HUES48 (cell line): ENCODE results near the gene SLC8A1.

ENCODE experiments used
- H3K27ac ChIP-seq: one replicate; pipeline ENCODE4 v1.7.0; 2013; ENCODE audit warnings: low read depth, low read length, inconsistent platforms
- H3K27me3 ChIP-seq: 2 replicates; pipeline ENCODE4 v1.6.1; 2013; ENCODE audit warnings: mild to moderate bottlenecking, low read length; ENCODE audit not compliant: control insufficient read depth, insufficient read depth
- H3K36me3 ChIP-seq: 2 replicates; pipeline ENCODE4 v1.6.1; 2013; ENCODE audit warnings: low read length; ENCODE audit not compliant: control insufficient read depth, insufficient read depth
- H3K4me1 ChIP-seq: 2 replicates; pipeline ENCODE4 v1.6.1; 2013; ENCODE audit warnings: mild to moderate bottlenecking, low read length; ENCODE audit not compliant: control insufficient read depth, insufficient read depth
- H3K4me3 ChIP-seq: 2 replicates; pipeline ENCODE4 v1.5.1; 2013; ENCODE audit warnings: mild to moderate bottlenecking, low read depth, low read length
- H3K9ac ChIP-seq: 2 replicates; pipeline ENCODE4 v1.6.1; 2013; ENCODE audit warnings: mild to moderate bottlenecking, low read depth, low read length, moderate library complexity
- H3K9me3 ChIP-seq: 2 replicates; pipeline ENCODE4 v1.6.1; 2013; ENCODE audit warnings: low read length; ENCODE audit not compliant: control insufficient read depth, insufficient read depth

The SLC8A1 gene

DNA sequence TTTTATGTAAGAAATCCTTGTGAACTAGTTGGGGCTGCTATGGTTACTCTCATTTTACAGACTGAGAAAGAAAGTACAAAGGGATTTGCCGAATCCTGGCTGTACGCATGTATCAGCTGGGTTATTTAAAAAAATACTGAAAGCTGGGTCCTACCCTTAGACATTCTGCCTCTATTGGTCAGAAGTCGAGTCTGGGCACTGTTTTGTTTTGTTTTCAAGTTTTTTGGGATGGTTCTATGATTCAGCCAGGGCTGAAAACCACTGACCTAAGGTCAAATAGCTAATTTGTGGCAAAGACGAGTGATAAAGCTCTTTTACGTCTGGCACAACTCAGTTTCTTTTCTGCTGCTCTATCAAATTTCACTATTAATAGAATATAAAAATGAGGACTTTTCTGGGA, 5.9 kb upstream of the SLC8A1 start:
- H3K4me3 ChIP-seq, result no peak overlapping the region
- H3K4me1 ChIP-seq, result peaks cover 16% of the 10 kb centered on the region
- H3K9ac ChIP-seq, result no peak overlapping the region
- no peaks in the 10 kb centered on the region for H3K9me3 ChIP-seq
- H3K36me3 ChIP-seq, result no peaks in the 10 kb centered on the region
- peaks cover 11% of the 10 kb centered on the region for H3K27me3 ChIP-seq
- no peak overlapping the region for H3K27ac ChIP-seq

GRCh38 chr2:40457366-40457765, 5.5 kb upstream of the SLC8A1 start:
- no peak overlapping the region for H3K27ac ChIP-seq
- no peak overlapping the region for H3K4me3 ChIP-seq
- peaks cover 16% of the 10 kb centered on the region for H3K27me3 ChIP-seq
- no peaks in the 10 kb centered on the region for H3K36me3 ChIP-seq
- H3K9ac ChIP-seq, result no peak overlapping the region
- no peaks in the 10 kb centered on the region for H3K9me3 ChIP-seq
- peaks cover 21% of the 10 kb centered on the region for H3K4me1 ChIP-seq

- Histone ChIP-seq H3K9me3 (no peaks in the 10 kb centered on the region), H3K4me3 (no peak overlapping the region), H3K9ac (no peak overlapping the region), H3K4me1 (peaks cover 23% of the 10 kb centered on the region), H3K27ac (no peak overlapping the region), H3K27me3 (peaks cover 19% of the 10 kb centered on the region), H3K36me3 (no peaks in the 10 kb centered on the region)
Observed at GRCh38 chr2:40456926-40457325, 5.0 kb upstream of the SLC8A1 start.

DNA sequence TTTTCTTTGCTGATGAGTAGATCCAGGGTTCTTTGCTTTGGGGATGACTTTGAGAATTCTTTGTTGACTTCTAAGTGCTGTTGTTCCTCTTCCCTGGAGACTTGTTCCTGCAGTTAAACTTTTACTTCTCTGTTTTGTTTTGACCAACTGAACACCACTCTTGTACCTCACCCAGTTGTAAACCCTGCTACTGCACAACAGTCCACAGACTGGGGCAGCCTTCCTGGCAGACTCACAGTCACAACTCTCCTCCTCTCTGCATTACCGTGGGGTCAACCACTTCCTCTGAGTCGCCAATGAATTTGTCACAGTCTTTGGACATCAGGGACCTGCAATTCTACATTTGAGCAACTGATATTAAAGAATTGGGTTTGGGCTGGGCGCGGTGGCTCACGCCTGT, 3.8 kb upstream of the SLC8A1 start:
- H3K9me3 ChIP-seq, result no peaks in the 10 kb centered on the region
- peaks cover 32% of the 10 kb centered on the region for H3K27me3 ChIP-seq
- H3K27ac ChIP-seq, result no peak overlapping the region
- H3K36me3 ChIP-seq, result no peaks in the 10 kb centered on the region
- H3K9ac ChIP-seq, result no peak overlapping the region
- H3K4me3 ChIP-seq, result no peak overlapping the region
- H3K4me1 ChIP-seq, result peaks cover 23% of the 10 kb centered on the region

DNA sequence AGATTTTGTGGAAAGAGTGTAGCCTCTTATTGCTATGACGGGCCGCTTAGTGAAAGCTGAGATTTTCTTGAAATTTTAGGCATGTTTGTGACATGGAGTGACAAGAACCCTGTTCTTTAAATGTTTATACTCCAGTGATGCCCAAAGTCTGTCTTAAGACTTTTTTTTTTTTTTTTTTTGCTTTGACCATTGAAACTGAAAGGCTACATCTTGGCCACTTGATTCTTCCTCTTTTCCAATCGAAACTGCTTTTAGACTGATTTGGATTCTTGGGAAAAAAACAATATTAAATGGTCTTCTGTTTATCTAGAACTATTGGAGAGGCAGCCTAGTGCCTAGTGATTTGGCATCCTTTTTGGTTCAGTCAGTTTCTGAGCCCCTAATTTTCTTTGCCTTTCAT, 2.4 kb upstream of the SLC8A1 start:
- H3K9me3 ChIP-seq, result no peaks in the 10 kb centered on the region
- H3K36me3 ChIP-seq, result no peaks in the 10 kb centered on the region
- H3K4me3 ChIP-seq, result no peak overlapping the region
- no peak overlapping the region for H3K9ac ChIP-seq
- H3K27me3 ChIP-seq, result peaks cover 45% of the 10 kb centered on the region
- no peak overlapping the region for H3K27ac ChIP-seq
- peaks cover 32% of the 10 kb centered on the region for H3K4me1 ChIP-seq

DNA sequence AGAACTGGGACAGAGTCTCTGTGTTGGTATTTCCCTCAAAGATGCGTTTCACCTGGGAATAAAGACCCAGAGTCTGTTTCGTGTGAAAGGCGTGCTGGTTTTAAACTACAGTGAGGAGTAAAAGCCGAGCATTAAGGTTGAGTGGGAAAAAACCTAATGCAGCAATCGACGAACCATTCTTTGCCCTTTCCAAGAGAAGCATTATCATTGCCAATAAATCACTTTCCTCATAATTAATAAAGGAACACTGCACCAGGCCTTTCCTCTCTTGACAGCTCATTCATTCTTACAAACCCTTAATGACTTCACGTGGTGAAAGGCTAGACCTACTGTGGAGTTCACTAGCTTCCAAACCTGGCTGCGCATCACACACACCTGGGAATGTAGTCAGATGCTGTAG, 896 bp upstream of the SLC8A1 start:
- no peak overlapping the region for H3K9ac ChIP-seq

DNA sequence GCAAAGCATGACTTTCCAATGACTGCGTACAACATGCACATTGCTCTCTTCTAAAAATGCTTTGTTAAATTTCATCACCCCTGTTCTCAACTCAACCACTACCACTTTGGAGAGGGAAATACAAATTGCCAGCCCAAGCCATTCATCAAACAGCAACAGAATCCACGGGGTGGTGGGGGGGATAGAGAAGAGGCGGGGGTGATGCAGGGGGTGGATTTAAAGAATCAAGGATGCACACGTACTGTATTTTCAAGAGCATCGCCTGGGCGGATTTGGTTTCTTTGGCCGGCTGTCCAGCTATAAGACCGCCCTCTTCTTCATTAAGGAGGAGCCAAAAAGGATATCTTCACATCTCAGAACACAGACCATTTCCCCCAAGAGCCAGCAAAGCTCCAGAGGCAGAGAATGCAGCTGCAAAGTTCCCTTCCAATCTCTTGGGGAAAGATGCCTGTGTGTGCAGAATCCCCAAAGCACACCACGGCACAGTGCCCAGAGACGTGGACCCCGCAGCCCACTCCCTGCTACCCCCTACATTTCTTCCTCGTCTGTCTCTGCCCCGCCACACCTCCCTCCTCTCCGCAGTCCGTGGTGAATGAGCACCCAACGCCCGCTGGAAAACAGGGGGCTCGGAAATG, 977 bp downstream of the SLC8A1 start:
- Histone ChIP-seq H3K9me3 (no peaks in the 10 kb centered on the region), H3K4me1 (peaks cover 25% of the 10 kb centered on the region), H3K27ac (no peak overlapping the region), H3K4me3 (peak overlapping the region; percentile 81), H3K27me3 (peaks cover 48% of the 10 kb centered on the region), H3K9ac (no peak overlapping the region), H3K36me3 (no peaks in the 10 kb centered on the region)

More for the DNA sequence above, 896 bp upstream of the SLC8A1 start:
- H3K9me3 ChIP-seq, result no peaks in the 10 kb centered on the region
- peaks cover 30% of the 10 kb centered on the region for H3K4me1 ChIP-seq
- H3K36me3 ChIP-seq, result no peaks in the 10 kb centered on the region
- H3K27me3 ChIP-seq, result peaks cover 48% of the 10 kb centered on the region
- no peak overlapping the region for H3K27ac ChIP-seq
- H3K4me3 ChIP-seq, result peak overlapping the region; percentile 81

DNA sequence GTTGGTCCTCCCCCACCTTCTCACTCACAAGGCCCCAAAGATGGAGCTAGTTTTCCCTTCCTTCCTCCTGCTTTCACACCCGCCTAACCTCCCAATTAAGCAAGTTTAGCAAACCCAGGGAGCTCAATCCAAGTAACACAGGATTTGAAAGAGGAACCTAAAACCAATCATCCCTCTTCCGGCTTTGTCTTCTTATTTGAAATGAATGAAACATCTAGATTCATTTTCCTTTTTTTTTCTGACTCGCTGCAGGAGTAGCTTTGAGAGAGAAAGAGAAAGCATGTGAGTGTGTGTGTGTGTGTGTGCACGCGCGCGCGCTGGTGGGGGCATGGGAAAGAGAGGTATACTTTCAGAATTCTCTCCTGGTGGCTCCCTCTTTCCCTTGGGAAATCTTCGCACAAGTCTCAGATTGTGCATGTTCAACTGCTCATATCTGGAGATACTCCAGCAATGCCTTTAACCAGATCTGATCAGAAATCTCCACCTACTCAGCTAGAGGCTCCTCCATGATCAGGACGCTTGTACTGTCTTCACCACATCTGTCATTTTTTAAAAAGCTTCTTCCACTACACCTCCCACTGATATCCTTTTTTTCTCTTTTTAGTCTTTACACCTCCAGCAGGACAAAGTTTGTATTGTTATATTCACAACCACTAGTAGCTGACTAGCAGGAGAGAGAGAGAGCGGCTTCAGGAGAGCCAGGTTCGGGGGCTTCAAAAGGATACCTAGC, 1.7 kb downstream of the SLC8A1 start:
- peaks cover 25% of the 10 kb centered on the region for H3K4me1 ChIP-seq
- no peak overlapping the region for H3K27ac ChIP-seq
- no peak overlapping the region for H3K9ac ChIP-seq
- H3K4me3 ChIP-seq, result peak overlapping the region; percentile 35; the same call in 1 of the 2 replicates
- peaks cover 48% of the 10 kb centered on the region for H3K27me3 ChIP-seq
- H3K9me3 ChIP-seq, result no peaks in the 10 kb centered on the region
- H3K36me3 ChIP-seq, result no peaks in the 10 kb centered on the region

GRCh38 chr2:40448476-40449079, 3.3 kb downstream of the SLC8A1 start:
- Histone ChIP-seq H3K9me3 (no peaks in the 10 kb centered on the region), H3K36me3 (no peaks in the 10 kb centered on the region), H3K9ac (no peak overlapping the region), H3K27me3 (peaks cover 44% of the 10 kb centered on the region), H3K4me1 (peaks cover 23% of the 10 kb centered on the region), H3K4me3 (no peak overlapping the region), H3K27ac (no peak overlapping the region)

- Histone ChIP-seq H3K9ac (no peak overlapping the region), H3K9me3 (no peaks in the 10 kb centered on the region), H3K4me3 (no peak overlapping the region), H3K36me3 (no peaks in the 10 kb centered on the region), H3K27ac (no peak overlapping the region), H3K27me3 (peaks cover 14% of the 10 kb centered on the region), H3K4me1 (peaks cover 8% of the 10 kb centered on the region)
Observed at GRCh38 chr2:40445467-40445866, 6.4 kb downstream of the SLC8A1 start.

DNA sequence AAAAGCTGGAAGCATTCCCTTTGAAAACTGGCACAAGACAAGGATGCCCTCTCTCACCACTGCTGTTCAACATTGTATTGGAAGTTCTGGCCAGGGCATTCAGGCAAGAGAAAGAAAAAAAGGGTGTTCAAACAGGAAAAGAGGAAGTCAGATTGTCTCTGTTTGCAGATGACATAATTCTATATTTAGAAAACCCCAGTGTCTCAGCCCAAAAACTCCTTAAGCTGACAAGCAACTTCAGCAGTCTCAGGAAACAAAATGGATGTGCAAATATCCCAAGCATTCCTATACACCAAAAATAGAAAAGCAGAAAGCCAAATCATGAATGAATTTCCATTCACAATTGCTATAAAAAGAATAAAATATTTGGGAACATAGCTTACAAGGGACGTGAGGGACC, 11.1 kb downstream of the SLC8A1 start:
- no peaks in the 10 kb centered on the region for H3K36me3 ChIP-seq
- no peaks in the 10 kb centered on the region for H3K27me3 ChIP-seq
- no peaks in the 10 kb centered on the region for H3K9me3 ChIP-seq
- H3K27ac ChIP-seq, result no peak overlapping the region
- H3K4me1 ChIP-seq, result no peaks in the 10 kb centered on the region
- no peak overlapping the region for H3K4me3 ChIP-seq
- H3K9ac ChIP-seq, result no peak overlapping the region
